ENCODE measurements around the gene CCDC80.
A peak's percentile ranks its signal among the peaks of the same experiment; 100 is the strongest.

CCDC80 gene, protein sequence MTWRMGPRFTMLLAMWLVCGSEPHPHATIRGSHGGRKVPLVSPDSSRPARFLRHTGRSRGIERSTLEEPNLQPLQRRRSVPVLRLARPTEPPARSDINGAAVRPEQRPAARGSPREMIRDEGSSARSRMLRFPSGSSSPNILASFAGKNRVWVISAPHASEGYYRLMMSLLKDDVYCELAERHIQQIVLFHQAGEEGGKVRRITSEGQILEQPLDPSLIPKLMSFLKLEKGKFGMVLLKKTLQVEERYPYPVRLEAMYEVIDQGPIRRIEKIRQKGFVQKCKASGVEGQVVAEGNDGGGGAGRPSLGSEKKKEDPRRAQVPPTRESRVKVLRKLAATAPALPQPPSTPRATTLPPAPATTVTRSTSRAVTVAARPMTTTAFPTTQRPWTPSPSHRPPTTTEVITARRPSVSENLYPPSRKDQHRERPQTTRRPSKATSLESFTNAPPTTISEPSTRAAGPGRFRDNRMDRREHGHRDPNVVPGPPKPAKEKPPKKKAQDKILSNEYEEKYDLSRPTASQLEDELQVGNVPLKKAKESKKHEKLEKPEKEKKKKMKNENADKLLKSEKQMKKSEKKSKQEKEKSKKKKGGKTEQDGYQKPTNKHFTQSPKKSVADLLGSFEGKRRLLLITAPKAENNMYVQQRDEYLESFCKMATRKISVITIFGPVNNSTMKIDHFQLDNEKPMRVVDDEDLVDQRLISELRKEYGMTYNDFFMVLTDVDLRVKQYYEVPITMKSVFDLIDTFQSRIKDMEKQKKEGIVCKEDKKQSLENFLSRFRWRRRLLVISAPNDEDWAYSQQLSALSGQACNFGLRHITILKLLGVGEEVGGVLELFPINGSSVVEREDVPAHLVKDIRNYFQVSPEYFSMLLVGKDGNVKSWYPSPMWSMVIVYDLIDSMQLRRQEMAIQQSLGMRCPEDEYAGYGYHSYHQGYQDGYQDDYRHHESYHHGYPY

DNA sequence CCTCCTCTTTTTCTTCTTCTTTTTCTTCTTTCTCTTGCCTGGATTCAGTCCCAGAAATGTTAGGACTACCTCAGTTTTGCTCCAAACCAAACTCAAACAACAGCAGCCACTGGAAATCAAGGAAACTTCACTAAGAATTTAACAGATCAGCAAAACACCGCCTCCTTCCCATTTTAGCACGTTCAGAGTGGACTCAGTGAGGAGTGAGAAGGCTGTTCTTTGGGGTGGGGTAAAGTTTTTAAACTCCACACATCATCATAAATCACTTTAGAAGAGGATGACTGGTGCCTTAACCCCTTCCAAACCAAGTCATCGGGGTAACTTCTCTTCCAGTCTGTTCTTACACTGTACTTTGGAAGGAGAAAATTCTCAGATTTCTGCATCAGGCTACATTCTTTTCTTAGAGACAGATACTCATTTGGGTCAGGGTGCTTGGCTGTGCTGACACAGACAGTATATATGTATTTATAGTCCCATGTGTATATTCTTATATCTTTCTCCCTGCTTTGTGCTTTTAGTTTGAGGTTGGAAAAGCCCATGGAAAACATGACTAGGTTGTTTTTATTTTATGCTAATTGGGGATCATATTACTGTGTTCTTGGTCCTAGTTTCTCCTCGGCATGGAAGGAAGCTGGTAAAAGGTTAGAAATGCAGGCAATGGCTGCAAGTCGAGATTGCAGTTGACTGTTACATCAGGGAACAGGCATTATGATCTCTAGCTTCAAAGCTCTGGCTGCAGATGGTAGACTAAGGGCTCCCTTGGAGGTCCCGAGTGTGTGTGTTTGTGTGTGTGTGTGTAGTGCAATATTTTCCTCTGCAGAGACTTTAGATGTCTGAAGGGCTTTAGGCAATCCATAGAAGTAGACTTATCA, at the start of gene CCDC80:
Gene CCDC80, minus strand, starts transcription at position 214 of the 872 bp plus-strand sequence. CDS start 1,238 bp downstream, outside the sequence.
- no peak for DNase-seq (ENCODE audit: low read depth in 2 of 2)

DNA sequence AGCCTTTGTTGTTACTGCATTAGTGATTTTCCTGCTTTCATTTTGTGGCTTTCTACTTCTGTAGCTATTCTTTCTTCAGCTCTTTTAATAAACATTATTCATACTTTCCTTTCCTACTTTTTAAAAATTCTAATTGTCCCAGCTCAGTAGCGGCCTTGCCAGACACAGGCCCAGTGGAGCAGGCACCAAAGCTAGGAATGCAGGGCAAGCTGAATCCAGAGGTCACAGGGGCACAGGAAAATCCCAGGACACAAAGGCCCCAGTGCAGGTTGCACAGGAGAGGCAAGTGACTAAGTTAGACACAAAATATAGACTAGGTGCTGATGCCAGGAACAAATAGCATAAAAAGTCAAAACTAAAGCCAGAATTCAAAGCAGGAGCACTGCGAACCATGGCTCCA, 49.0 kb upstream of the CCDC80 start:
- DNase-seq (ENCODE audit: low read depth in 2 of 2): no peak

DNA sequence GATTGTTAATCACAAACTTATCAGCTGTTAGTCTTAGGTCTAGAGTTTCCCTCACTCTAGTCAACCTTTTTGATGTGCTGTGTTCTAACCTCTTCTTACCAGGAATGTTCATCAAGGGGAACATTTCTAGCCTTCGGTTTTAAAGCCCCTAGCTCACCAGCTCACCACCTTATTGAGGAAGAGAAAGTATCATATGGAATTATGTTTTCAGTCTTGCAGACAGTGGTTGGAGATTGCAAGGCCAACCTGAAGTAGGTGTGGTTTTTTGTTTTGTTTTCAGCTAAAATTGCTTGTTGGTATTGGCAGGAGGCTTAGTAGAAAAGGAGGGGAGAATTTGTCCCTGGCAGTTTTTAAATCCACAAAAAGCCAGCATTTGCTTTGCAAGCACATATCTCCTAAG, 48.4 kb upstream of the CCDC80 start:
- DNase-seq (ENCODE audit: low read depth in 2 of 2): no peak

DNA sequence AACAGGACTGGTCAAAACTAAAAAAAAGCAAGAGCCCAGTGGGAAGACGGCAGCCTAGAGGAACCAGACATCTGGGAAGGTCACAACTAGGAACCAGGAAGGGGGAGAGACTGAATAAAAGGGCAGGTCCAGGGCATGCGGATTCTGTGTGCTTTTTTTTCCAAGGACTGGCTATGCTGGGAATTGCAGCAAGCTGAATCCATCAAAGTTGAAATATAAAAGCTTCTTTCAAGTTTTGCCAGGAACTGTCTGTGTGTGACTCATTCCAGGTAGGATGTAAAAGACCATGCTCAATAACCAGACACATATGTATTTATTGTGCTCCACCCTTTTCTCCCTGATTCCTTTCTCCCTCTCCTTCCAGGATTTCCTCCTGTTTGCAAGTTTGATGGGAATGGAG, 47.9 kb upstream of the CCDC80 start:
- no peak for DNase-seq (ENCODE audit: low read depth in 2 of 2)

DNA sequence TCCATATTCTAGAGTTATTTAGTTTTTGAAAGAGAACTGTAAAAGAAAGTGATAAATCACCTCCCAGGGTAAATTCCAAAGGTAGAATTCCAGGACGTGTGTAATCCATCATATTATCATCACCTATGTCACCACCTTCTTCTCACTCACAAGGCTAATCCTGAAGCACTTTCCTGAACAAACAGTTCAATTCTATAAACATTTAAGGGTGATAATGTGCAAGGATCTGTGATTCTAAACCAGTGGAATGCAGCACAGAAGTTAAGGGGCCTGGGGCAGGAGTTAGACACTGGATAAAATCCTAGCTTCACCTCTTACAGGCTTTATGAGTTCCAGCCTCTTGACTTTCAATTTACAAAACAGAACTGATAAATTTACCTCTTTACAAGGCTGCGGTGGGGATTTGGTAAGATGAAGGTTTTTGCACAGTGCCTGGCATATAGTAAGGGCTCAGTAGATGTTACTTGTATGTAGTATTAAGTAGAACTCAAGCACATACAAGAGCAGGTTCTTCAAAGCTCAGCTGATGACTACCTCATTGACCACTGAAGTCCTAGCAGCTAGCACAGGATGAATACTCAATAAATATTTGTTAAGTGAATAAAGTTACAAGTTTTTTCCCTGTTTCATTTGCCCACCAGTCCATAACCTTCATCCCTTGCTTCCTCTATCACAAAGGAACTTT, 47.3 kb upstream of the CCDC80 start:
- no peak for DNase-seq (ENCODE audit: low read depth in 2 of 2)

DNA sequence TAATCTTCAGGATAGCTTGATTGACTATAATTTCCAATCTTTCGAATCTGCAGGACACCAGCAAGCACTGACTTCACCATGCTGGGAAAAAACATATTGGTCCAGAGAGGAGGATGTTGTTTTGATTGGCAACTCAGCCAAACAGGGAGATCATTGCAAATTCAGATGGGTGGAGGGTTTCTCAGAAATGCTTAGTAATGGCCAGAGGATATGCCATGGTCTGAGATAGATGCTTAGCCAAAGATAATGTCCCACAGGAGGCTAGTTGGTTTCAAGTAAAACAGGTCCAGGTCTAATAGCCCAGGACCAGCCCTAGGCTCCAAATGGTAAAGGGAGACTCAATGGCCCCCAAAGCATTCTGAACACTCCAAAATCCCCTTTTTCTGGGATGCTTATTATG, 46.7 kb upstream of the CCDC80 start:
- no peak for DNase-seq (ENCODE audit: low read depth in 2 of 2)

DNA sequence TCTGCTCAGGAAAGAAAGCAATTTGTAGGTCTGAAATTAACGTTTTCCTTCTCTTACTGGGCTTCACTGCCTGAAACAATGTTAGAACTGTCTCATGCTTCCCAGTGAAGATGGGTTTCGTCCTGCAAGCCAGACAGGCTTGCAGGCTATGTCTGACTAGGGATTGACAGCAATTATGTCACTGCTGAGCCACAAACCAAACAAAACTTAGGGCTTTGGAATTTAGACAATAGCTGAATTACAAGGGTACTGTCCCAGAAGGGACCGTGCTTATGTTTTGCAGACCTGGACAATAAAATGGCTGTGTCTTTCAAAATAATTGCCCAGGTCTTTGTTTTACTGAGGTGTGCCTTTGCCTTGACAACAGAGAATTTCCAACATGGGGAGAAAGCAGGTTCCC, 46.3 kb upstream of the CCDC80 start:
- DNase-seq (ENCODE audit: low read depth in 2 of 2): no peak

DNA sequence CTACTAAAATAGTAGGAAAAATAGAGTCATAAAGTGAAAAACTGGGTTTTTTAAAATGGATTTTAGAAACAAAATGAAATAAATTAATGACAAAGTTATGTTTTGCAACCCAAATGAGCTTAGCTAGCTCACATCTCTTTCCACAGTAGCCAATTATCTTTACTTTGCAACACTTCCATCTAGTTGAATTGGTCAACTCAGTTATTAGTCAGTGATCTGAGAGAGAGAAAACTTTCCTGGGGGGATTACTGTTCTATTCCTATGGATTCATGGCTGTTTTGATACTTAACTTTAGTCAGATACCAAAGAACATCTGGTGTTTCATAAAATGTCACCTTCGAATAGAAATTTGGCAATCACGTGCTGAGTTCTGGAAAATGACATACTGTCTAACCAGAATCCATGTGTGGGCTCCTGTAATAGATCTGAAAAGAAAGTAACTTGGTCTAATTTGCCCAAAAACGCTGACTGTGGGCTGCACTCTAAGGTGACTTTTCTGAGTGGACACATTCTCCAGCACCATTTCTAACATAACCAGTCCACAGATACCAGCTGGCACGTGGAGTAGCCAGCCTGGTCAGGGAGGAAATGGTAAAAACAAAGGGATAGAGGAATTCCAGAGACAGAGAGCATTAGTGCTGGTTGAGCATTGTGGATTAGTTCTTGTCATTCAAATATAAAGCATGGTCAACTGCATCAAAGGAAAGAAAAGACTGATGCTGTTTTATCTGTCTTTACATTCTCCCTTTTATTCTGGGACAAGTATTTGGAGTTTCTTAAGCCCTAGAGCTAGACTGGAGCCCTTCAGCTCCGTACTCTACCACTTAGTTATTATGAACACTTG, 45.2 kb upstream of the CCDC80 start:
- DNase-seq (ENCODE audit: low read depth in 2 of 2): no peak

DNA sequence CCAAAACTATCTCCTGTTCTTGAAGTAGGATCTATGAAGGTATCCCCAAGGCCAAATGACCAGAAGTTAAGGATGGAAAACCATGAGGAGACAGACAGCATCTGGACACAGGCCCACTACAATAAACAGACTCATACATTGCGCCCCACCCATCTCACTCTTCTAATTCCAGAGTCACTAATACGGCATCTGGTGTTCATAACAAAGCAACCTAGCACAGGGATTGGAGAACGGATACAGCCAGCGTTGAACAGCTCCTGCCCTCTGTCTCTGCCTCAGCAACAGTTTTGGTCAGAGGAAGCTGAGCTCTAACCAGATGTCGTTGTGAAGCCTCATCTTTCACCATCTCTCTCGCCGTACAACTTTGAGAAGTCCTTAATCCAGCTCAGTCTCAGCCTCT, 44.5 kb upstream of the CCDC80 start:
- no peak for DNase-seq (ENCODE audit: low read depth in 2 of 2)

DNA sequence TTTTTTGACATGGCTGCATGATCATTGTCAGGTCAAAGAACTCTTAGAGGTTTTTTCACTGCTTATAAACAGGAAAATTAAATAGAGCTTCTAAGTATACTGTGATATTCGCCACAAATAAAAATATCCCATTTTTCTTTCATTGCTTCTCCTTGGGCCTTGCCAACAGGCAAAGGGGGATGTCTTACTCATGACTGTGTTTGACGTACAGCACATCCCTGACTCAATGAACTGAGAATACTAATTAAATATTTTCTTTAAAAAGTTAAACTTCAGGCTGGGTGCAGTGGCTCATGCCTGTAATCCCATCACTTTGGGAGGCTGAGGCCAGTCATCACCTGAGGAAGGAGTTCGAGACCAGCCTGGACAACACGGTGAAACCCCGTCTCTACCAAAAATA, 41.4 kb upstream of the CCDC80 start:
- DNase-seq (ENCODE audit: low read depth in 2 of 2): no peak

DNA sequence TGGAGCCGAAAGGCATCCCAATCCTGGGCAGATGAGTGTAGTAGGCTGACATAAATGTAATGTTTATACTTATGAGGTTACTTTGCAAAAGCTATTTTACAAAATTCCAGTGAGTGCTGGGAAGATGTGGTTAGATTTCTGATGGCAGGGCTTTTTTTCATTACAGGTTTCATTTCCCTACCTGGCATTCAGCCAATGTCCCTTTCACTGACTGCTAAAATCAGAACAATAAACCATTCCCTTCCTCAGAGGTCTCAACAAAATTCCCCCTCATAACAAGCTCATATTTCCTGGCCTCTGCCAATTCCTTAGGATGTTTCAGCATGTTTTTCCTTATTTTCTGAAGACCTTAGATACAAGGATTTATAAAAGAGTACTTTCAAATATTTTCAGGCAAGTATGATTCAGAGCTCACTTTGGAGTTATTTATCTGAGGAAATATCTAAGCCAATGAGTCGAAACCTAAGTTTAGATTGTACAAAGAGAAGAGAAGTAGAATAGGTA, 40.9 kb upstream of the CCDC80 start:
- no peak for DNase-seq (ENCODE audit: low read depth in 2 of 2)

DNA sequence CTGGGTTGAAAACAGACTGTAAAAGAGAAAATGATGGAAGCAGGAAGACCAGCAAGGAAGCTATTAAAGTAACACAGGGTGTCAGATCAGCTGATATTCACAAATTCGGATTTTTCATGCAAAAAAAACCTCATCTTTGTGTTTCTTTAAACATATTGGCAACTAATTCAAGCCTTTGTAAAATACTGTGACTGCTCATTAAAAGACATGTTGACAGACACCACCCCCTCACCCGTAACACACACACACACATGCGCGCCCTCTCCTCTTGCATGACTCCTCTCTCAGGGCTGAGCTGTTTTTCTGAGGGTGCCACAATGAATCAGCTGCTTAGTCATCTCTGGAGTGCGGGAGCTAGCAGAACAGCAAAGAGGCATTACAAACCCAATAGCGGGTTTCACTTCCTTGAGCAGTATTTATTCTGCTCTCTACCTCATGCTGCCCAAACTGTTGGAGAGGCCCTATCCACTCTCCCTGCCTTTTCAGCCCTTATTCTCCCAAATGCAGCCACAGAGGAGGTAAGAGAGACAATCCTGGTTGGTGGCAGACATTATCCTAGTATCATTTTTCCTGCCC, 35.8 kb upstream of the CCDC80 start:
- peak; percentile 48 to 49 for DNase-seq (ENCODE audit: low read depth in 2 of 2)

DNA sequence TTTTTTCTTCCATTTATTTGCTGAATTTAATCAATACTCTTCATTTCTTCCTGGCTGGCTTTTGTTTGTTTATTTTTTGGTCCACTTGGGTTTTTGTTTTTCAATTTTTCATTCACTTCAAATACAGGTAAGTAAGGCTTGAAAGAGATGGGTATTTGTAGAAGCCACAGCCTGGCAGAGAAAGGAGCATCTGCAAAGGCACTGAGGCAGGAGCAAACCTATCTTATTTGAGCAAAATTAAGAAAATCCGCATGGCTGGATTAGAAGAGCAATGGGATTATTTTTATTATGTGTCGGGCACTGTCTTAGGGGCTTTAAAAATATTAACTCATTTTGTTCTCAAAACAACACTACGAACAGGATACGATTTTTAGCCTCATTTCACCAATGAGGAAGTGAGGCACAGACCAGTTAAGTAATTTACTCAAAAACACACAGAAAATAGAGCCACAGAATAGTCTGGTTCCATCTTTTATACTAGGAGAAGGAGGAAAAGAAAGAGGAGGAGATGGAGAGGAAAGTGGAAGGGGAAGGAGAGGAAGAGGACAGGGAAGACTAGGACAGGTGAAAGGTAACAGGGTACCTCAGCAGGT, 35.1 kb upstream of the CCDC80 start:
- no peak for DNase-seq (ENCODE audit: low read depth in 2 of 2)

DNA sequence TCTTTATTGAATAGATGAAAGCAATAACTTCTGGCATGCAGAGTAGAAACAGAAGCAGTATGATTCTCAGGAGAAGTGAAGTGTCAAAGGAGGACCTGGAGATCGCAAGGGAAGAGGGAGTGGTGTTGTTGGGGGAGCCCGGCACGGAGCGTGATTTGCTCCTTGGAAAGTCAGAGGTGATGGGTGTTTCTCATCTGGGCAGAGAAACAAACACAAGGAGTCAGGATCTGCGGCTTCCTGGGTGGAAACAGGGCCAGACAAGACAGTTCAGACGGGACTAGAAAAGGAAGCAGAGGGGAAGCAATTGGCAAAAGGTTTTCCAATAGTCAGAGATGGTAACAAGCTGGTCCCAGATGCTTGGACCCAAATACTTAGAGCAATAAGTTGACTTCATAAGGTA, 34.4 kb upstream of the CCDC80 start:
- DNase-seq (ENCODE audit: low read depth in 2 of 2): no peak

DNA sequence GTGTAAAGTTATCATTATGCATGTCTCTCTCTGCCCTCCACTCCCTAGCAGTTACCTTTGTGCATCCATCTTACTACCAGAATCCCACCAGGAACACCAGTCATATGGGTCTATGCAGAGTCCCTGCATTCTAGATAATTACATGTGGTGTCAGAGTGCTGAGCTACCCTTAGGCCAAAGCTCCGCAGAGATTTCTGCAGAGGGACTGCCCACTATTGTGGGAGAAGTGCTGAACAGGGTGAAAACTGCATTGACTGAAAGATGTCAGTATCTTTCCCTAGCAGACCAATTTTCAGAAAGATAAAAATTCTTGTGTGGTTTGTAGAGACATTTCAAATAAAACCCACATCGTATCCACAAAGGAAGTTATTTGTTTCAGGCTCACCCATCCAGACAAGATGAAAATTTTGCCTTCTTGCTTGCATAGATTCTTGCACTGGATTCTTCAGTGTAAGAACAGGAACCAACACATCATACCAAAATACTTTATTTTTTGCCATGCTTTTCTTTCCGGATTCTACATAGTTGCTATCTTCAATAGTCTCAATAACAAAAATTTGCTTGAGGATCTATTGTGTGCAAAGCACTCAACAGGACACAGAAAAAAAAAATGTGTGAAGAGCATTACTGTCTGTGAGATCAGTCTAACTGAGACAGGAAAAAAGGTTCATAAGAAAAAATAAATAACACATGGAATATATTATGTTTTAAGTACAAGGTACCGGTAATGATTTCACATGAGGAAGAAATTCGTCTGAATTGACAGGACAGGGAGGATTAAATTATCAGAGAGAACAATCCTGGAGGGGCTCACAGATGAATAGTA, 32.0 kb upstream of the CCDC80 start:
- no peak for DNase-seq (ENCODE audit: low read depth in 2 of 2)

DNA sequence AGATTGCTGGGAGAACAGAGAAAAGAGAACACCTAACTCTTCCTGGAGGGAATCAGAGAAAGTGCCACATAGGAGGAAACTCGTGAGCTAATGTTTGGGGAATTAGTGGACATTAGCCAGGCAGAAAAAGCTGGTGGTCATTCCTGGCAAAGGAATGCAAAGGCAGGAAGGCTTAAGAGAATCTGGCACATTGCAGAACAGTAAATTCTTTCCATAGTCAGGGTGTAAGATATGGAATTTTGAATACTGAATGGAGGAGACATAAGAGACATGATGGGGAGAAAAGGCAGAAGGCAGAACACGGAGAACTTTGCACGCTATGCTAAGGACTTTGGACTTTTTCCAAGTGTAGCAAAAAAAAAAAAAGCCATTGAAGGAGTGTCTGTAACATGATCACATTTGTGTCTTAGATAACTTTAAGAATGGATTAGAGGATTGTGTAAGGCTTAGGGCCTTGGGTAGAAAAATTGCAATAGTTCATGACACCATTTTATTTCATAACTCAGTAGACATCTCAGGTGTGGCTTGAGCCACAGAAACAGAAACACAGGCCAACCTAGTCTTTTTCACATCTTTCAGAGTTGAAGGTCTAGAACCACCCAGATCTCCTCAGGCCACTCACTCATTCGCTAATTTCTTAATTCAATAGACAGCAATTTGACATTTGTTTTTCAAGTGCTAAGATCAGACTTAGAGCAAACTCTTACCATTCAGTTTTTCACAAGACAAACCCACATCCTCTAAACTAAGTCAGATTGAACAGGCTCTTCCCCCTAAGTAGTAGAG, 31.2 kb upstream of the CCDC80 start:
- DNase-seq (ENCODE audit: low read depth in 2 of 2): no peak

DNA sequence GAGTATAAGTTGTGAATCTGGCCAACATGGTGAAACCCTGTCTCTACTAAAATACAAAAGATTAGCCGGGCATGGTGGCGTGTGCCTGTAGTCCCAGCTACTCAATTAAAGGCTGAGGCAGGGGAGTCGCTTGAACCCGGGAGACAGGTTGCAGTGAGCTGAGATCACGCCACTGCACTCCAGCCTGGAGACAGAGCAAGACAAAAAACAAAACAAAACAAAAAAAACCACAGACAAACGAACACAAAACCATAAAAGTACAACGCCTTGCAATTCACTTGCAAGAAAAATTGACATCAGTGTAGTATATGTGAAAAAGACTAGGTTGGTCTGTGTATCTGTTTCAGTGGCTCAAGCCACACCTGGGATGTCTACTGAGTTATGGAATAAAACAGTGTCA, 29.9 kb upstream of the CCDC80 start:
- DNase-seq (ENCODE audit: low read depth in 2 of 2): no peak

DNA sequence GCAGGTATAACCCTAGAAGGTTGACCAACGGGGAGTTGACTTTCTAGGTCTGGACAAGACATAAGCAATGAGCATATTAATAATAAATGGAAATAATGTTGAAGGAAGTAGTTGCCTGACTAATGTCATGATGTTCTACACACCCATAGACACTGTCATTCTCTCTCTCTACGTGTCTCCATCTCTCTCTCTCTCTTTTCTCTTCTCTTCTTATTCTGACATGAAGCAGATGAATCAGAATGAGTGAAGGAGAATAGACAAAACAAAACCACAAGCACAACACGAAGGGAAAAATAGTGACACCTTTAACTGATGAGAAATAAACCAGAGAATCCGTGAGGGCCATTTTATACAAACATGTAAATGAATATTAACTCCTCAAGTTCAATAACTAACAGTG, 26.7 kb upstream of the CCDC80 start:
- no peak for DNase-seq (ENCODE audit: low read depth in 2 of 2)
